Posterior cingulate gyrus (tissue), 11 donors: ENCODE measurements around the gene PDCD5.
A peak's percentile ranks its signal among the peaks of the same experiment; 100 is the strongest.
"Not testable (repeated sequence)": the region's sequence is repeated elsewhere in the genome, so short reads cannot be mapped to it uniquely, and the experiment has no call there.

Experiments
- DNase-seq, 10 donors: peaks; one replicate each; pipeline versions ENCODE4 v3.0.0 to v3.0.0-alpha.2; 2020 to 2021; ENCODE audit warnings: mixed read lengths in 3 of 10
- intact Hi-C: fragments of 100-400 bp; cut with DNase I; formaldehyde crosslinking; loops from one replicate; pipeline ENCODE4 v1.15.1; 2023

PDCD5 gene

GRCh38 chr19:32572700-32573491, 8.1 kb upstream of the PDCD5 start:
- intact Hi-C loops: loop anchor here (5.0 to 10.0 kb wide), 3 partner anchors 168 to 1888 kb away; partner anchors contain the start of gene DPY19L3
- not testable (repeated sequence) for DNase-seq

GRCh38 chr19:32573492-32573794, 7.5 kb upstream of the PDCD5 start:
- intact Hi-C loops: loop anchor here (5.0 to 10.0 kb wide), 3 partner anchors 169 to 1889 kb away; partner anchors contain the start of gene DPY19L3
- no peak for DNase-seq

- intact Hi-C loops: loop anchor here (10.0 kb wide), 2 partner anchors 172 to 1892 kb away; partner anchors contain the start of gene DPY19L3
- no peak for DNase-seq
Measured at GRCh38 chr19:32576790-32577189, 4.2 kb upstream of the PDCD5 start.

GRCh38 chr19:32580353-32580900, 563 bp upstream of the PDCD5 start:
- peak in 1 of 10 donors; percentile 17 for DNase-seq
- intact Hi-C loops: loop anchor here (5.0 to 10.0 kb wide), 2 partner anchors 94 to 238 kb away; partner anchors contain the start of genes ANKRD27 and RGS9BP

GRCh38 chr19:32581705-32582179, 752 bp downstream of the PDCD5 start:
- DNase-seq: peak in 4 of 10 donors; percentile 12 to 85 (median 23)
- intact Hi-C loops: loop anchor here (5.0 to 10.0 kb wide), 2 partner anchors 93 to 239 kb away; partner anchors contain the start of genes ANKRD27 and RGS9BP

GRCh38 chr19:32587747-32588504, 6.9 kb downstream of the PDCD5 start:
- not testable (repeated sequence) for DNase-seq
- intact Hi-C loops: loop anchor here (10.0 kb wide), 1 partner anchor 87 kb away; the partner anchor contains the start of genes ANKRD27 and RGS9BP

GRCh38 chr19:32594021-32594420, 13.0 kb downstream of the PDCD5 start:
- intact Hi-C loops: no loop called here
- DNase-seq: no peak

GRCh38 chr19:32595491-32595890, 14.5 kb downstream of the PDCD5 start:
- DNase-seq: no peak
- intact Hi-C loops: no loop called here

GRCh38 chr19:32598022-32598421, 17.0 kb downstream of the PDCD5 start:
- DNase-seq: peak in 1 of 10 donors; percentile 49
- intact Hi-C loops: no loop called here

GRCh38 chr19:32599258-32599657, 18.3 kb downstream of the PDCD5 start:
- intact Hi-C loops: no loop called here

GRCh38 chr19:32599736-32600157, 18.8 kb downstream of the PDCD5 start:
- DNase-seq: peak in 3 of 10 donors; percentile 11 to 57 (median 28)
- intact Hi-C loops: no loop called here

More at GRCh38 chr19:32599258-32599657, 18.3 kb downstream of the PDCD5 start:
- no peak for DNase-seq

- intact Hi-C loops: no loop called here
- peak in 1 of 10 donors; percentile 60 for DNase-seq
Measured at GRCh38 chr19:32603961-32604360, 23.0 kb downstream of the PDCD5 start.

GRCh38 chr19:32605544-32605943, 24.6 kb downstream of the PDCD5 start:
- intact Hi-C loops: no loop called here
- DNase-seq: peak in 1 of 10 donors; percentile 31

GRCh38 chr19:32606289-32606688, 25.3 kb downstream of the PDCD5 start:
- intact Hi-C loops: no loop called here

GRCh38 chr19:32607479-32607878, 26.5 kb downstream of the PDCD5 start:
- intact Hi-C loops: no loop called here
- DNase-seq: peak in 1 of 10 donors; percentile 76

More at GRCh38 chr19:32606289-32606688, 25.3 kb downstream of the PDCD5 start:
- peak in 1 of 10 donors; percentile 29 for DNase-seq

- intact Hi-C loops: no loop called here
- DNase-seq: peak in 1 of 10 donors; percentile 15
Measured at GRCh38 chr19:32611161-32611560, 30.2 kb downstream of the PDCD5 start.

GRCh38 chr19:32613008-32613407, 32.0 kb downstream of the PDCD5 start:
- DNase-seq: no peak
- intact Hi-C loops: no loop called here

- intact Hi-C loops: no loop called here
Measured at GRCh38 chr19:32614916-32615315, 33.9 kb downstream of the PDCD5 start.

GRCh38 chr19:32615569-32615968, 34.6 kb downstream of the PDCD5 start:
- no peak for DNase-seq
- intact Hi-C loops: no loop called here

More at GRCh38 chr19:32614916-32615315, 33.9 kb downstream of the PDCD5 start:
- peak in 1 of 10 donors; percentile 35 for DNase-seq

- intact Hi-C loops: no loop called here
- DNase-seq: peak in 1 of 10 donors; percentile 49
Measured at GRCh38 chr19:32619051-32619685, 38.2 kb downstream of the PDCD5 start.
